Chondrocyte (in vitro differentiated cells): Measurements from ENCODE around the gene AKAIN1. TPM values are rescaled to one million over a fixed set of nuclear protein-coding genes. Genes with fewer than 3 reads are reported as not detected.

Experiments used
- DNase-seq: peaks from one replicate; pipeline ENCODE4 v3.0.0; 2021; ENCODE audit warnings: mixed read lengths, low spot score
- H3K27ac Mint-ChIP-seq: one replicate; pipeline ENCODE4 v1.8.0; 2021; ENCODE audit warnings: mild to moderate bottlenecking, moderate library complexity, mixed read lengths; ENCODE audit not compliant: unreplicated experiment
- H3K27me3 Mint-ChIP-seq: 2 replicates; pipeline ENCODE4 v1.8.0; 2021; ENCODE audit warnings: low read depth, mixed read lengths
- H3K36me3 Mint-ChIP-seq: 2 replicates; pipeline ENCODE4 v1.8.0; 2021; ENCODE audit warnings: low read depth, mixed read lengths
- H3K4me1 Mint-ChIP-seq: 2 replicates; pipeline ENCODE4 v1.8.0; 2021; ENCODE audit warnings: low read depth, mild to moderate bottlenecking, mixed read lengths
- H3K4me3 Mint-ChIP-seq: one replicate; pipeline ENCODE4 v1.8.0; 2021; ENCODE audit warnings: mild to moderate bottlenecking, moderate library complexity, mixed read lengths; ENCODE audit not compliant: unreplicated experiment
- H3K9me3 Mint-ChIP-seq: 2 replicates; pipeline ENCODE4 v1.8.0; 2021; ENCODE audit warnings: low read depth, mixed read lengths
- total RNA-seq: library from RNA; stranded (reverse); gene quantifications from 3 replicates; pipeline ENCODE4 v1.2.1, GENCODE V29; 2021
- TF ChIP-seq, protein P1 (sequence below): fragments of 200-600 bp; sonication (generic); IDR thresholded peaks from 2 replicates; pipeline ENCODE4 v1.5.0; 2021; ENCODE audit warnings: antibody characterized with exemption, mild to moderate bottlenecking, moderate library complexity

The AKAIN1 gene
- total RNA-seq, 1 donor from 2014 or later = not detected

DNA sequence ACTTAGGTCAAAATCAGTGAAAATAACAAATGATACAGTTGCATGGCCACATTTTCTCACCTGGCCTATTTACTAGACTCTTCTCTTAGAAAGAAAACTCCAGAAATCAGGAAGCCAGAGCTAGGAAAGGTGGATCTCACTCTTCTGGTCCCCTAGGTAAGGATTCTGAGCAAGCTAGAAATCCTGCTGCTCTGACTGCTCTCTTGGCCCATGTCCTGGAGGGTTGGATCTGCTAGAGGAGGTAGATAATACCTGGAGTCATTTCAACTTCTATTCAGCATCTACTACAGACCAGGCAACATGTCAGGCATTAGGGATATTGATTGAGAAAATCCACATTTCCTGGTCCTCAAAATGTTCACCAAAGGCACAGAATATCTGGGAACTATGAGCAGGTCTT lies 34.9 kb downstream of the AKAIN1 start:
- peaks cover 2% of the 10 kb centered on the region for H3K27me3 Mint-ChIP-seq
- H3K4me1 Mint-ChIP-seq = no peaks in the 10 kb centered on the region
- DNase-seq = no peak
- H3K4me3 Mint-ChIP-seq = no peak overlapping the region
- TF ChIP-seq, protein P1, sequence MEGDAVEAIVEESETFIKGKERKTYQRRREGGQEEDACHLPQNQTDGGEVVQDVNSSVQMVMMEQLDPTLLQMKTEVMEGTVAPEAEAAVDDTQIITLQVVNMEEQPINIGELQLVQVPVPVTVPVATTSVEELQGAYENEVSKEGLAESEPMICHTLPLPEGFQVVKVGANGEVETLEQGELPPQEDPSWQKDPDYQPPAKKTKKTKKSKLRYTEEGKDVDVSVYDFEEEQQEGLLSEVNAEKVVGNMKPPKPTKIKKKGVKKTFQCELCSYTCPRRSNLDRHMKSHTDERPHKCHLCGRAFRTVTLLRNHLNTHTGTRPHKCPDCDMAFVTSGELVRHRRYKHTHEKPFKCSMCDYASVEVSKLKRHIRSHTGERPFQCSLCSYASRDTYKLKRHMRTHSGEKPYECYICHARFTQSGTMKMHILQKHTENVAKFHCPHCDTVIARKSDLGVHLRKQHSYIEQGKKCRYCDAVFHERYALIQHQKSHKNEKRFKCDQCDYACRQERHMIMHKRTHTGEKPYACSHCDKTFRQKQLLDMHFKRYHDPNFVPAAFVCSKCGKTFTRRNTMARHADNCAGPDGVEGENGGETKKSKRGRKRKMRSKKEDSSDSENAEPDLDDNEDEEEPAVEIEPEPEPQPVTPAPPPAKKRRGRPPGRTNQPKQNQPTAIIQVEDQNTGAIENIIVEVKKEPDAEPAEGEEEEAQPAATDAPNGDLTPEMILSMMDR = no peak
- no peaks in the 10 kb centered on the region for H3K9me3 Mint-ChIP-seq
- no peak overlapping the region for H3K27ac Mint-ChIP-seq
- no peaks in the 10 kb centered on the region for H3K36me3 Mint-ChIP-seq

- H3K4me3 Mint-ChIP-seq = no peak overlapping the region
- no peaks in the 10 kb centered on the region for H3K4me1 Mint-ChIP-seq
Measured at GRCh38 chr18:5159080-5159479, 38.0 kb downstream of the AKAIN1 start.

GRCh38 chr18:5158587-5158986 lies 38.5 kb downstream of the AKAIN1 start:
- Mint-ChIP-seq H3K36me3 (no peaks in the 10 kb centered on the region), H3K4me3 (no peak overlapping the region), H3K9me3 (peaks cover 4% of the 10 kb centered on the region), H3K27me3 (no peaks in the 10 kb centered on the region), H3K4me1 (no peaks in the 10 kb centered on the region), H3K27ac (no peak overlapping the region)
- DNase-seq = no peak
- TF ChIP-seq, protein P1 = no peak

More at GRCh38 chr18:5159080-5159479, 38.0 kb downstream of the AKAIN1 start:
- peaks cover 4% of the 10 kb centered on the region for H3K9me3 Mint-ChIP-seq
- H3K27me3 Mint-ChIP-seq = no peaks in the 10 kb centered on the region
- no peaks in the 10 kb centered on the region for H3K36me3 Mint-ChIP-seq
- TF ChIP-seq, protein P1 = no peak
- no peak for DNase-seq
- no peak overlapping the region for H3K27ac Mint-ChIP-seq

DNA sequence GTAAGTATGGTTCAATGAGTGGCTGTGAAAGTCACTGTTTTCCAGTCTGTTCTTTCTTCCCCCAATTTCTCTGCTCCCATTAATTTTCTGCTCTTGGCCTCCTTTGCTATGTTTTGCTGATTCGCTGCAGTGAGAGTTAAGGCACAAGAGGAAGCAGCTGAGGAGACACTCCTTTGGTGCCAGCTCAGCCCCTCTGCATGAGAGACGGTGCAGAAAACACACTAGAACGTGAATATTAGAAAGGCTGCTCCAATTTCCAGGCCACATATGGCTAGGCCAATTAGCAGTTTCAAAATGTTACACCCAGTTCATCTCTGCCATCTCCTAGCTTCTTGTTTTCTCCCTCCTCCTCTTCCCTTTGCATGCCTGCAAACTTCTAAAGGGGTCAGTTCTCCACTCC lies 38.9 kb downstream of the AKAIN1 start:
- TF ChIP-seq, protein P1 = no peak
- no peaks in the 10 kb centered on the region for H3K36me3 Mint-ChIP-seq

GRCh38 chr18:5155907-5156287 lies 41.2 kb downstream of the AKAIN1 start:
- Mint-ChIP-seq H3K27me3 (no peaks in the 10 kb centered on the region), H3K4me1 (no peaks in the 10 kb centered on the region), H3K36me3 (no peaks in the 10 kb centered on the region), H3K4me3 (no peak overlapping the region), H3K27ac (no peak overlapping the region), H3K9me3 (peaks cover 7% of the 10 kb centered on the region)
- TF ChIP-seq, protein P1 = no peak
- no peak for DNase-seq

More for the DNA sequence above, 38.9 kb downstream of the AKAIN1 start:
- H3K27ac Mint-ChIP-seq = no peak overlapping the region
- no peak overlapping the region for H3K4me3 Mint-ChIP-seq
- no peak for DNase-seq
- no peaks in the 10 kb centered on the region for H3K27me3 Mint-ChIP-seq
- no peaks in the 10 kb centered on the region for H3K4me1 Mint-ChIP-seq
- peaks cover 4% of the 10 kb centered on the region for H3K9me3 Mint-ChIP-seq
